Liver (tissue), 3 donors: ENCODE results near the gene FOLR3.

Experiments
- CTCF ChIP-seq: fragments of 150-350 bp; IDR thresholded peaks from 2 replicates; pipeline ENCODE4 v1.5.1; 2017; ENCODE audit warnings: improper control_type of control experiment, low read depth, low read length; ENCODE audit not compliant: missing input control
- EGR1 ChIP-seq, 2 donors: IDR thresholded peaks; 2 replicates each; pipeline ENCODE4 v1.6.1; 2016 to 2018; ENCODE audit warnings: antibody characterized with exemption in 2 of 2, low read depth in 2 of 2
- GABPA ChIP-seq, 2 donors: IDR thresholded peaks in 1 of 2; conservative IDR thresholded peaks in 1 of 2; 2 replicates each; pipeline ENCODE4 v1.6.1; 2016; ENCODE audit warnings: antibody characterized with exemption in 2 of 2, mild to moderate bottlenecking in 1 of 2, moderate library complexity in 1 of 2
- HNF4A ChIP-seq, 2 donors: conservative IDR thresholded peaks; 2 replicates each; pipeline ENCODE4 v1.6.1; 2016; ENCODE audit warnings: antibody characterized with exemption in 2 of 2, mild to moderate bottlenecking in 2 of 2
- HNF4G ChIP-seq: IDR thresholded peaks from 2 replicates; pipeline ENCODE4 v1.6.1; 2016; ENCODE audit warnings: antibody characterized with exemption
- RAD21 ChIP-seq, 2 donors: IDR thresholded peaks; 2 replicates each; pipeline ENCODE4 v1.6.1; 2016; ENCODE audit warnings: antibody characterized with exemption in 2 of 2, mild to moderate bottlenecking in 2 of 2
- REST ChIP-seq: IDR thresholded peaks from 2 replicates; pipeline ENCODE4 v1.6.1; 2016; ENCODE audit warnings: antibody characterized with exemption, mild to moderate bottlenecking
- SP1 ChIP-seq: IDR thresholded peaks from 2 replicates; pipeline ENCODE4 v1.6.1; 2018; ENCODE audit warnings: antibody characterized with exemption, mild to moderate bottlenecking
- TAF1 ChIP-seq: conservative IDR thresholded peaks from 2 replicates; pipeline ENCODE4 v1.6.1; 2016; ENCODE audit warnings: antibody characterized with exemption, mild to moderate bottlenecking
- YY1 ChIP-seq: IDR thresholded peaks from 2 replicates; pipeline ENCODE4 v1.6.1; 2016; ENCODE audit warnings: antibody characterized with exemption, mild to moderate bottlenecking
- ZBTB33 ChIP-seq: IDR thresholded peaks from 2 replicates; pipeline ENCODE4 v1.6.1; 2016; ENCODE audit warnings: antibody characterized with exemption
- donor health status: healthy.
- donor health status: healthy.

- TF ChIP-seq CTCF (no peak), GABPA (IDR thresholded peaks at IDR 0.05 in 1 of 2, conservative IDR thresholded peaks at IDR 0.05 in 1 of 2) (no peak), SP1 (no peak), HNF4A (conservative IDR thresholded peaks at IDR 0.05) (no peak), TAF1 (no peak), YY1 (no peak), REST (no peak), HNF4G (no peak), EGR1 (IDR thresholded peaks at IDR 0.05; ENCODE audit: low read depth in 2 of 2) (no peak), ZBTB33 (no peak), RAD21 (IDR thresholded peaks at IDR 0.05) (no peak)
Measured at GRCh38 chr11:72132646-72133045, 2.9 kb upstream of the FOLR3 start.
